HepG2 (cell line): Measurements from ENCODE around the gene PSMB3. TPM values are rescaled to one million over a fixed set of nuclear protein-coding genes. Genes with fewer than 3 reads are reported as not detected.

Source experiments
- ATF5 ChIP-seq: sonication (generic); formaldehyde crosslinking; IDR thresholded peaks from 2 replicates; pipeline ENCODE4 v1.4.0; 2020; ENCODE audit warnings: mild to moderate bottlenecking, low read depth, missing genetic modification reagents
- EZH2 ChIP-seq: conservative IDR thresholded peaks from 2 replicates; pipeline ENCODE4 v1.6.1; 2012; ENCODE audit warnings: mild to moderate bottlenecking, low read depth, low read length, moderate library complexity
- FOSL1 ChIP-seq: sonication (generic); formaldehyde crosslinking; IDR thresholded peaks from 2 replicates; pipeline ENCODE4 v1.9.0; 2021; ENCODE audit warnings: missing genetic modification reagents, borderline replicate concordance
- HNRNPUL1 ChIP-seq: fragments of 200-400 bp; formaldehyde crosslinking; IDR thresholded peaks from 2 replicates; pipeline ENCODE4 v1.6.1; 2017; ENCODE audit warnings: low read depth, mild to moderate bottlenecking, low read length, moderate library complexity
- HOXA7 ChIP-seq: sonication (generic); formaldehyde crosslinking; IDR thresholded peaks from 2 replicates; pipeline ENCODE4 v1.8.1; 2022; ENCODE audit warnings: mild to moderate bottlenecking, missing genetic modification reagents, moderate library complexity
- KAT7 ChIP-seq: IDR thresholded peaks from 2 replicates; pipeline ENCODE4 v1.6.1; 2018; ENCODE audit warnings: borderline replicate concordance, missing compliant biosample characterization
- MTA3 ChIP-seq: sonication (generic); formaldehyde crosslinking; IDR thresholded peaks from 2 replicates; pipeline ENCODE4 v1.4.0; 2020; ENCODE audit warnings: missing genetic modification reagents
- MTF2 ChIP-seq: sonication (generic); formaldehyde crosslinking; IDR thresholded peaks from 2 replicates; pipeline ENCODE4 v1.5.0; 2020; ENCODE audit warnings: missing genetic modification reagents, borderline replicate concordance
- MYC ChIP-seq: sonication (generic); formaldehyde crosslinking; IDR thresholded peaks from 2 replicates; pipeline ENCODE4 v1.9.0; 2021; ENCODE audit warnings: missing genetic modification reagents, borderline replicate concordance
- NCOA5 ChIP-seq: sonication (generic); formaldehyde crosslinking; IDR thresholded peaks from 2 replicates; pipeline ENCODE4 v1.4.0; 2020; ENCODE audit warnings: missing genetic modification reagents
- PRPF4 ChIP-seq: fragments of 200-400 bp; formaldehyde crosslinking; IDR thresholded peaks from 2 replicates; pipeline ENCODE4 v1.6.1; 2016; ENCODE audit warnings: low read length, low read depth; ENCODE audit not compliant: poor library complexity, severe bottlenecking
- RBFOX2 ChIP-seq: fragments of 200-400 bp; formaldehyde crosslinking; IDR thresholded peaks from 2 replicates; pipeline ENCODE4 v1.6.1; 2017; ENCODE audit warnings: low read depth, mild to moderate bottlenecking, low read length
- RNF2 ChIP-seq: fragments of 450-650 bp; conservative IDR thresholded peaks from 2 replicates; pipeline ENCODE4 v1.6.1; 2016; ENCODE audit warnings: low read depth
- SNRNP70 ChIP-seq: fragments of 200-400 bp; formaldehyde crosslinking; IDR thresholded peaks from 2 replicates; pipeline ENCODE4 v1.6.1; 2017; ENCODE audit warnings: mild to moderate bottlenecking, low read depth, low read length, moderate library complexity
- TARDBP ChIP-seq: sonication (generic); formaldehyde crosslinking; IDR thresholded peaks from 2 replicates; pipeline ENCODE4 v1.8.0; 2022; ENCODE audit warnings: mild to moderate bottlenecking, missing genetic modification reagents
- ZBTB34 ChIP-seq: sonication (generic); formaldehyde crosslinking; IDR thresholded peaks from 2 replicates; pipeline ENCODE4 v1.8.0; 2022; ENCODE audit warnings: mild to moderate bottlenecking, missing genetic modification reagents
- ZHX2 ChIP-seq, 2 experiments: sonication (generic) in 1 of 2; formaldehyde crosslinking in 1 of 2; IDR thresholded peaks; 2 replicates each; pipeline versions ENCODE4 v1.6.1 to v1.9.0; 2014 to 2022; ENCODE audit warnings: antibody characterized with exemption in 1 of 2, borderline replicate concordance in 1 of 2, inconsistent platforms in 1 of 2, low read depth in 1 of 2, missing genetic modification reagents in 1 of 2
- ZNF441 ChIP-seq: sonication (generic); formaldehyde crosslinking; IDR thresholded peaks from 2 replicates; pipeline ENCODE4 v1.7.0; 2021; ENCODE audit warnings: missing genetic modification reagents, borderline replicate concordance
- ZNF512B ChIP-seq: sonication (generic); formaldehyde crosslinking; IDR thresholded peaks from 2 replicates; pipeline ENCODE4 v1.5.1; 2020; ENCODE audit warnings: missing genetic modification reagents, mild to moderate bottlenecking, borderline replicate concordance
- polyA plus RNA-seq, 8 experiments: library from polyadenylated mRNA; depleted of rRNA in 3 of 8; stranded (reverse) in 7 of 8; unstranded in 1 of 8; fragments of >200 nt; fragmentation: Illumina TruSeq in 4 of 8; extraction: Trizol in 4 of 8; gene quantifications; 2 replicates each; pipeline versions ENCODE4 v1.2.1 to v1.2.3, GENCODE V29; 2011 to 2016; ENCODE audit warnings: low read depth in 4 of 8, missing spikeins in 1 of 8, mixed read lengths in 1 of 8; ENCODE audit not compliant: insufficient read depth in 1 of 8
- total RNA-seq, 5 experiments: library from RNA; depleted of rRNA; stranded (reverse); fragments of >200 nt; fragmentation: Illumina TruSeq; extraction: Trizol; gene quantifications; 2 replicates each; pipeline ENCODE4 v1.2.3, GENCODE V29; 2016; ENCODE audit warnings: low read depth in 1 of 5

Gene PSMB3
- total and polyA plus RNA-seq, 2 of the 13 experiments (the other 11 are each of a cell fraction or from before 2014, with no cell fraction given), result 366 to 517 TPM

GRCh38 chr17:38751808-38752307, 683 bp upstream of the PSMB3 start (continued):
- no peak for TF ChIP-seq ZHX2 (IDR thresholded peaks at IDR 0.05; ENCODE audit: low read depth)
- no peak for TF ChIP-seq ZHX2 (CRISPR knock-in tag; IDR thresholded peaks at IDR 0.05; ENCODE audit: borderline replicate concordance)
- no peak for TF ChIP-seq RNF2
- TF ChIP-seq KAT7 (CRISPR knock-in tag), result 0 out of 2 replicates have a peak, but pooled peaks have one; percentile 23
- TF ChIP-seq SNRNP70, result no peak
- TF ChIP-seq NCOA5, result no peak
- TF ChIP-seq MYC (CRISPR knock-in tag), result no peak
- TF ChIP-seq PRPF4, result peak; percentile 97
- no peak for TF ChIP-seq EZH2
- TF ChIP-seq ZNF512B (CRISPR knock-in tag), result no peak
- no peak; the same call in 1 of the 2 replicates for TF ChIP-seq ATF5
- no peak; the same call in 1 of the 2 replicates for TF ChIP-seq ZBTB34 (CRISPR knock-in tag)
- TF ChIP-seq MTA3 (CRISPR knock-in tag), result no peak
- TF ChIP-seq HOXA7 (CRISPR knock-in tag), result no peak
- TF ChIP-seq ZNF441 (CRISPR knock-in tag), result peak; percentile 24; the same call in 1 of the 2 replicates
- TF ChIP-seq MTF2 (CRISPR knock-in tag), result 0 out of 2 replicates have a peak, but pooled peaks have one; percentile 9
- no peak for TF ChIP-seq RBFOX2
- TF ChIP-seq TARDBP (CRISPR knock-in tag), result peak; percentile 87; the same call in 1 of the 2 replicates
- TF ChIP-seq HNRNPUL1, result no peak
- TF ChIP-seq FOSL1 (CRISPR knock-in tag), result no peak
